Measurements from ENCODE around the gene PPWD1. TPM values are rescaled to one million over a fixed set of nuclear protein-coding genes. Genes with fewer than 3 reads are reported as not detected.
A peak's percentile ranks its signal among the peaks of the same experiment; 100 is the strongest.

PPWD1 gene
- polyA plus RNA-seq, 3 donors, result 7.7 to 23.9 (median 12.3) TPM

DNA sequence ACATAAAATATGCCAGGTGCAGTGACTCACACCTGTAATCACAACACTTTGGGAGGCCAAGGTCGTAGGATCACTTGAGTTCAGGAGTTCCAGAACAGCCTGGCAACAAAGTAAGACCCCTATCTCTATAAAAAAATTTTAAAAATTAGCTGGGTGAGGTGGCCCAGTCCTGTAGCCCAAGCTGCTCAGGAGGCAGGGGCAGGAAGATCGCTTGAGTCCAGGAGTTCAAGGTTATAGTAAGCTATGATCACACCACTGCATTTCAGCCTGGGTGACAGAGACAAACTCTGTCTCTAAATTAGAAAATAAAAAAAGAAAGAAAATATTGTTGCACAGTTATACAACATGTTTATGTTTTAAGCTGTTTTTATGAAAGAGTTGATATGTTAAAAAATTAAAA is 6.9 kb upstream of the PPWD1 start:
- Histone ChIP-seq H3K9me3 (replicated peaks in 1 of 2; ENCODE audit: control insufficient read depth in 1 of 2, insufficient read depth in 1 of 2, low read length in 2 of 2) (no peaks in the 10 kb centered on the region), H3K27ac (ENCODE audit: low read depth in 1 of 2, low read length in 2 of 2) (no peak overlapping the region), H3K4me3 (replicated peaks in 1 of 3; ENCODE audit: low read depth in 2 of 3, low read length in 3 of 3) (no peak overlapping the region), H3K36me3 (replicated peaks in 1 of 2; ENCODE audit: control insufficient read depth in 1 of 2, insufficient read depth in 2 of 2, low read length in 2 of 2) (peaks cover 6 to 32% of the 10 kb centered on the region in 2 donors), H2AFZ (ENCODE audit: insufficient read depth, low read depth, low read length, poor library complexity, severe bottlenecking) (no peak overlapping the region), H3K4me2 (replicated peaks; ENCODE audit: extremely low read depth, low read length, poor library complexity, severe bottlenecking) (no peak overlapping the region), H3K27me3 (ENCODE audit: control insufficient read depth in 2 of 2, insufficient read depth in 2 of 2, low read length in 2 of 2) (no peaks in the 10 kb centered on the region), H3K79me2 (ENCODE audit: insufficient read depth, low read length) (peaks cover 20% of the 10 kb centered on the region), H4K20me1 (ENCODE audit: insufficient read depth, low read length) (no peaks in the 10 kb centered on the region), H3K4me1 (ENCODE audit: control insufficient read depth in 1 of 2, insufficient read depth in 2 of 2, low read length in 2 of 2) (no peaks in the 10 kb centered on the region), H3K9ac (ENCODE audit: insufficient read depth, low read length, poor library complexity, severe bottlenecking) (no peak overlapping the region)
- TF ChIP-seq CTCF (IDR thresholded peaks at IDR 0.05), result no peak
- Mint-ChIP-seq H3K27ac (peak overlapping the region in 2 of 7 donors; percentile 14 to 58), H3K27me3 (ENCODE audit: low read depth in 3 of 3) (no peaks in the 10 kb centered on the region), H3K4me1 (peaks cover 5% of the 10 kb centered on the region), H3K36me3 (peaks cover 23 to 38% of the 10 kb centered on the region in 2 donors), H3K4me3 (no peak overlapping the region), H3K9me3 (no peaks in the 10 kb centered on the region)
- WGBS (ENCODE audit: insufficient coverage), result no CpG with 5 or more reads among the region's 2 CpGs
- intact Hi-C loops (cut with micrococcal nuclease), result no loop called here
- DNase-seq, result no peak

GRCh38 chr5:65556718-65557117 is 6.4 kb upstream of the PPWD1 start:
- no peaks in the 10 kb centered on the region for H3K27me3 ChIP-seq (ENCODE audit: control insufficient read depth in 2 of 2, insufficient read depth in 2 of 2, low read length in 2 of 2)
- WGBS (ENCODE audit: insufficient coverage), result no CpG with 5 or more reads among the region's 3 CpGs
- peaks cover 6 to 28% of the 10 kb centered on the region in 2 donors for H3K36me3 ChIP-seq (replicated peaks in 1 of 2; ENCODE audit: control insufficient read depth in 1 of 2, insufficient read depth in 2 of 2, low read length in 2 of 2)
- H3K27ac Mint-ChIP-seq, result no peak overlapping the region
- H4K20me1 ChIP-seq (ENCODE audit: insufficient read depth, low read length), result no peaks in the 10 kb centered on the region
- H3K79me2 ChIP-seq (ENCODE audit: insufficient read depth, low read length), result peaks cover 25% of the 10 kb centered on the region
- peak overlapping the region in 1 of 2 donors; percentile 26 for H3K27ac ChIP-seq (ENCODE audit: low read depth in 1 of 2, low read length in 2 of 2)
- no peak for TF ChIP-seq CTCF (IDR thresholded peaks at IDR 0.05)
- no peaks in the 10 kb centered on the region for H3K9me3 ChIP-seq (replicated peaks in 1 of 2; ENCODE audit: control insufficient read depth in 1 of 2, insufficient read depth in 1 of 2, low read length in 2 of 2)
- peaks cover 22 to 34% of the 10 kb centered on the region in 2 donors for H3K36me3 Mint-ChIP-seq
- no peak overlapping the region for H3K4me3 Mint-ChIP-seq
- peaks cover 5% of the 10 kb centered on the region for H3K4me1 Mint-ChIP-seq
- intact Hi-C loops (cut with micrococcal nuclease), result no loop called here
- H3K4me1 ChIP-seq (ENCODE audit: control insufficient read depth in 1 of 2, insufficient read depth in 2 of 2, low read length in 2 of 2), result no peaks in the 10 kb centered on the region
- no peak overlapping the region for H2AFZ ChIP-seq (ENCODE audit: insufficient read depth, low read depth, low read length, poor library complexity, severe bottlenecking)
- H3K4me2 ChIP-seq (replicated peaks; ENCODE audit: extremely low read depth, low read length, poor library complexity, severe bottlenecking), result no peak overlapping the region
- DNase-seq, result no peak
- H3K27me3 Mint-ChIP-seq (ENCODE audit: low read depth in 3 of 3), result no peaks in the 10 kb centered on the region
- H3K9ac ChIP-seq (ENCODE audit: insufficient read depth, low read length, poor library complexity, severe bottlenecking), result no peak overlapping the region
- H3K9me3 Mint-ChIP-seq, result no peaks in the 10 kb centered on the region
- H3K4me3 ChIP-seq (replicated peaks in 1 of 3; ENCODE audit: low read depth in 2 of 3, low read length in 3 of 3), result no peak overlapping the region

Data from CD14-positive monocyte (primary cell).